Spinal cord (tissue), 10 donors: ENCODE results near the gene MBTPS1. TPM values are rescaled to one million over a fixed set of nuclear protein-coding genes. Genes with fewer than 3 reads are reported as not detected.

ENCODE experiments used
- DNase-seq, 6 donors: peaks; one replicate each; pipeline versions ENCODE4 v3.0.0 to v3.0.0-alpha.2; 2013 to 2015; ENCODE audit warnings: low spot score in 6 of 6, low read depth in 4 of 6
- H3K27ac ChIP-seq: one replicate; pipeline ENCODE4 v1.5.1; 2013; ENCODE audit warnings: low read depth, low read length, control low read depth
- H3K27me3 ChIP-seq: one replicate; pipeline ENCODE4 v1.6.1; 2013; ENCODE audit warnings: low read length; ENCODE audit not compliant: control insufficient read depth, insufficient read depth
- H3K36me3 ChIP-seq: one replicate; pipeline ENCODE4 v1.6.1; 2013; ENCODE audit warnings: low read length; ENCODE audit not compliant: control insufficient read depth, insufficient read depth
- H3K4me1 ChIP-seq: one replicate; pipeline ENCODE4 v1.6.1; 2013; ENCODE audit warnings: low read length; ENCODE audit not compliant: control insufficient read depth, insufficient read depth
- H3K4me3 ChIP-seq: one replicate; pipeline ENCODE4 v1.5.1; 2013; ENCODE audit warnings: low read depth, low read length, control low read depth
- H3K9me3 ChIP-seq: one replicate; pipeline ENCODE4 v1.6.1; 2013; ENCODE audit warnings: low read length; ENCODE audit not compliant: control insufficient read depth, insufficient read depth
- WGBS: methylation state at CpG from one replicate; pipeline ENCODE4 v1.1.5; 2013; ENCODE audit warnings: missing lambda C conversion rate; ENCODE audit not compliant: insufficient coverage; 5-methylcytosine and 5-hydroxymethylcytosine counted together
- polyA plus RNA-seq, 2 donors: library from polyadenylated mRNA; unstranded; fragments of 120-200 nt; gene quantifications; one replicate each; pipeline ENCODE4 v1.2.1, GENCODE V29; 2013; ENCODE audit not compliant: insufficient read length in 2 of 2
- total RNA-seq, 2 donors: library from RNA; depleted of rRNA in 1 of 2; stranded (reverse); fragments of 120-200 nt in 1 of 2; fragments of >200 nt in 1 of 2; gene quantifications; one replicate each; pipeline versions ENCODE4 v1.2.3 to v1.2.4, GENCODE V29; 2013 to 2014
- donor health status: healthy.

MBTPS1 gene
- total and polyA plus RNA-seq, 4 donors: 66.2 to 84.3 (median 74.9) TPM

DNA sequence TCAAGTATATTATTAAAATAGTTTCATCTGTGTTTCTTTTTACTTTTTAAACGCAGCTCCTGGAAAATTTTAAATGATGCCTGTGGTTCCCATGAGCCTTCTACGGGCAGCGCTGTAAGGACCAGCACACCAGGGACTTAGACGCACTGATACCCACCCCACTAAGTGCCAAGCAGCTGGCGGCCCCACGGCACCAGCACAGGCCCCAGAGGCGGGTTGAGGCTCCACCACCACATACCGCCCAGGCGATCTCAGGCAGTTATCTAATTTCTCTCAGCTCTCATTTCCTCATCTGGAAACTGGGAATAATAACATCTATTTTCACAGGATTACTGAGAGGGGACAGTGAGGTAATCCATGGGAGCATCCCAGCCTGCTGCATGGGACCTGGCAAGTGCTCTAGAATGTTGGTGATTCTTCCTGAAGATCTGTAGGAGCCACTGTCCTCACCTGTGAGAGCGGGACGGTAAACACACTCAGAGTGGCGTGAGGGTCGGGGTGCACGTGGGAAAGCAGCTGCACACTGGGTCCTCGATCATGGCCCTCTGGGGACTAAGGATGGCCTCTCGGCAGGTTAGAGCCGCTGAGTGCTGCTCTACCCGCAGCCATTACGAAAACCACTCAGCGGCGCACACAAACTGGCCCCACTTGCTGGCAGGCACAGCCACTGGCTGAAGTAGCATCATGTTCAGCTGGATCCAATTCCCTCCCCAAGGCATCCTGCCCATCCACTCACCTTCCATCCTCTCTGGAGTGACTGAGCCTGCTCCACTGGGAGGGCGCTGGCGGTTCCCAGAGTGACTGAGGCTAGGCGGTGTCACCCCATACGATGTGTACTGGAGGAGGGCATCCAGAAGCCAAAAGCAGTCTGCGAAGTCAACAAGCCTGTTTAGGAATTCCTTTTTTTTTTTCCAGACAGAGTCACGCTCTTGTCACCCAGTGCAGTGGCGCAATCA, 56.5 kb downstream of the MBTPS1 start:
- Histone ChIP-seq H3K9me3 (no peaks in the 10 kb centered on the region), H3K4me3 (no peak overlapping the region), H3K36me3 (peaks cover 69% of the 10 kb centered on the region), H3K27ac (no peak overlapping the region), H3K27me3 (no peaks in the 10 kb centered on the region), H3K4me1 (peaks cover 21% of the 10 kb centered on the region)
- WGBS: 92% methylated on average over 24 of the region's 28 CpGs
- DNase-seq: no peak

DNA sequence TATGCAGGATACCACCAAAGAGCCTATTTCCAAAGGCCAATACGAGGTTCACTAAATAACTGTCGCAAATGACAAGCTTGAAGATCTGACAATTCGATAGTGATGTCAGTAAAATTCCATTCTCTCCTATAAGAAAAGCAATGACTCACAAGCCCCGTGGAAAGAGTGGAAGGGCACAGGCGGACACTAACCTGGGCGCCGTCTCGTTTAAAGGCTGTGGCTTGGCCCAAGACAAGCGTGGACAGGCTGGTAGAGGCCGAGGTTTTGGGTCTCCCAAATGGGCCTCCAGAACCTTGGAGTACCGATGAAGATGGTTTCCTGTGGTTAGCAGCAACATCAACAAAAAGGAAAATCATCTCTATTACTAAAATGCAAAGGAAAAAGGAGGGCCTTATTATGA, 57.6 kb downstream of the MBTPS1 start:
- no peak for DNase-seq
- WGBS: 94% methylated on average over 7 of the region's 11 CpGs
- H3K36me3 ChIP-seq: peaks cover 80% of the 10 kb centered on the region

DNA sequence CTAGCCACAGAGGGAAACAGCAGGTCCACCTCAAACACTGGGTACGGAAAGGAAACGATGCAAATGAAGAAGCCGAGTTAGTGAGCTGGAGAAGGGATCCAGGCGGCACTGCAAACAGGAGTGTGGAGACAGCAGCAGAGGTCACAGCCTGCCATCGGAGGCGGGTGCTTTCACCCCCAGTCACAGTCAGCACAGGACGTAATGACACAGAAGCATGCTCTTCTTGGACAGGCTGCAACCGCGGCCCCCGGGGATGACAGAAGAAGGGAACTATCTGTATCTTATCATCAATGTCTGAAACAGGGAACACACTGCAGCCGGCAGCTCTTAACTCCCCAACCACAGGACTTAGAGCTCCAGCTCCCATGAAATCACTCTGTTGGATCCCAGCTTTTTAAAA, 58.1 kb downstream of the MBTPS1 start:
- Histone ChIP-seq H3K4me1 (peaks cover 27% of the 10 kb centered on the region), H3K4me3 (no peak overlapping the region), H3K27me3 (no peaks in the 10 kb centered on the region), H3K36me3 (peaks cover 83% of the 10 kb centered on the region), H3K9me3 (no peaks in the 10 kb centered on the region), H3K27ac (no peak overlapping the region)
- no peak for DNase-seq
- WGBS: 80% methylated on average over 5 of the region's 11 CpGs

More for the DNA sequence above, 57.6 kb downstream of the MBTPS1 start:
- Histone ChIP-seq H3K27me3 (no peaks in the 10 kb centered on the region), H3K27ac (no peak overlapping the region), H3K4me3 (no peak overlapping the region), H3K9me3 (no peaks in the 10 kb centered on the region), H3K4me1 (peaks cover 27% of the 10 kb centered on the region)

DNA sequence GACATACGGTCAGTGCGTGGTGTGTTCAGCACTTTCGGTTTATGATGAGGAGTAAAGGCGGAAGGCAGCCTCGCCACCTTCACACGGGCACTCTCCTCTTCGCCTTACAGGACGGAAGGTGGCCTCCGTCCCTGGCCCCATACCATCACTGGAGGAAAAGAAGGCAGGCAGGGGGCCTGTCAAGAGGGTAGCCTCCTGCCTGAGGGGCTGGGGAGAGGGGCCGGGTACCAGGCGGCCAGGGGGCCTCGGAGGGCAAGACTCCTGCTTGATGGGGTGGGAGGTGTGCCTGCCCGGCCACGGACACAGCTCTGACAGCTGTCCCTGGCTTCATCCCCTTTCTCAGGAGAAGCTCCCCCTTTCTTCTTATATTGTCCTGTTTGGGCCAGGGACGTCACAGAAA, 58.5 kb downstream of the MBTPS1 start:
- no peak for DNase-seq
- Histone ChIP-seq H3K9me3 (no peaks in the 10 kb centered on the region), H3K4me1 (peaks cover 27% of the 10 kb centered on the region), H3K4me3 (no peak overlapping the region), H3K27ac (no peak overlapping the region), H3K27me3 (no peaks in the 10 kb centered on the region), H3K36me3 (peaks cover 87% of the 10 kb centered on the region)
- 82% methylated on average over 13 of the region's 15 CpGs for WGBS

DNA sequence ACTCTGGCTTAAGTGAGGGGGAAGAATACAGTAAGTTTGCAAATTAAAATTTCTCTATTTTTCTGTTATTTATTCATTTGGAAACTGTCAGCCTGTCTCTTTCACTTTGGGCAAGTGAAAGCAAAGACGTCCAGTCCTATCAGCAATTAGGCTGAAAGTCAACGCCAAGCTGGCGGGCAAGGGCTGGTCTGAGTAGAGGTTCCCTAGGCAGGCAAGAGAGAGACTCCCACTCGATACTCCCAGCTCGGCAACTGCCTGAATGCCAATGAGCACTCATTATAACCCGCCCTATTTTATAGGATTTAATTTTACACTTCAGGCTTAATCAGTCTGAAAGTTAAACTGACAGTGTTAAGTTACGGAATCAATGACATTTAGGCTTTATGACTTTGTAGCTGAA, 59.8 kb downstream of the MBTPS1 start:
- no peak overlapping the region for H3K27ac ChIP-seq
- DNase-seq: no peak
- peaks cover 86% of the 10 kb centered on the region for H3K36me3 ChIP-seq
- H3K4me3 ChIP-seq: no peak overlapping the region
- no CpG with 5 or more reads among the region's 7 CpGs for WGBS
- H3K4me1 ChIP-seq: peaks cover 19% of the 10 kb centered on the region
- no peaks in the 10 kb centered on the region for H3K27me3 ChIP-seq
- no peaks in the 10 kb centered on the region for H3K9me3 ChIP-seq

DNA sequence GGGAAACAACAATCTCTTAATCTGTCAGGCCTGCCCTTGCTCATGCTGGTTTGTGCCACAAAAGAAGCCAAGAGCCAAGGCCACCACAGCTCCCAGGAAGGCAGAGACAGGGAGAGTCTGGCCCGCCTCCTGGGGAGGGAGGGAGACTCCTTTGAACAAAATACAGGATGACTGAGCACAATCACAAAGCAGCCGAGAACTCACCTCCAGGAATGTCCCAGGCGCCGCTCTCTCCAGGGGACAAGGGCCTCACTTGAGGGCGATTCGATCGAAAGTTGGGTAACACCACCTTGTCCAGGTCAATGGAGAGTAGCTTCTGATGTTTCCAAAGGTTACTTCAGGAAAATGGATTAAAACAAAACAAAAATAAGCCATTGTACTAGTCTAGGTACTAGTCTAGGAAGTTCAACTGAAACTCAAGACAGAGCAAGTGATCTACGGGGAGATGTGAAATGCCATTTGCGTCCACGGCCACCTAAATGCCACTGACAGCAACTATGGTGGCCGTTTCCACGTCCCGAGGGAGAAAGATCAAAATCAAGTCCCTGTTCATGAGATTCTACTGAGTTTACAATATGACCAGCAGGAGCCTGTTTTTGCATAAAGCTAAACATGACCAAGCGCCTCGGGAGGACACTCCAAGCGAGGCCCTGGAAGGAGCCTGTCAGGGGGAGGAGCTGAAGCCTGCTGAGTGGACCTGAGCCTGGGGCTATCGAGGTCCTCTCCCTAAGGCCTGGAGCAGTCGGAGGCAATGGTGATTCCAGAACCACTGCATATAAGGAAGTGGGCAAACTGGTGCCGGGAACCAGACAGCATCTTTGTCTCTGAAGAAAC, 60.7 kb downstream of the MBTPS1 start:
- H3K9me3 ChIP-seq: no peaks in the 10 kb centered on the region
- H3K36me3 ChIP-seq: peaks cover 84% of the 10 kb centered on the region
- no peaks in the 10 kb centered on the region for H3K27me3 ChIP-seq
- WGBS: 93% methylated on average over 13 of the region's 19 CpGs
- H3K4me3 ChIP-seq: no peak overlapping the region
- no peak overlapping the region for H3K27ac ChIP-seq
- no peak for DNase-seq
- peaks cover 19% of the 10 kb centered on the region for H3K4me1 ChIP-seq

DNA sequence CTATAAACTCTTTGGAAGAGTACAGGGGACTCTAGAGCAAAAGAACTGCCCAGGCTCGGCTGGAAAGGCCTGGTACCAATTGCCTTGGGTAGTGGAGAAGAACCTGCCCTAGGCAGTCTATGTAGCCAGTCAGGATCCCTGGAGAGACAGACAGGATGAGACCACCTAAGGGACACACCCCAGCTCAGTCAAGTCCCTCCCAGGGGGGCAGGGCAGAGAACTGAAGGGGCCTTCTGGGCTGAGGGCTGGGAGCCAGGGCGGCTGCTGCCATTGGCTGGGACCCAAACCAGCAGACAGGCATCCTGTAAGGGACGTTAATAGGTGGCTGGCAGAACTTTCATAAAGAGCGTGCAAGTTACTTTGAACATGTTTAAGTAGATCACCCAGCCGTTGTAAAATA, 61.4 kb downstream of the MBTPS1 start:
- H3K36me3 ChIP-seq: peaks cover 80% of the 10 kb centered on the region
- H3K27ac ChIP-seq: no peak overlapping the region
- H3K4me1 ChIP-seq: peaks cover 19% of the 10 kb centered on the region

DNA sequence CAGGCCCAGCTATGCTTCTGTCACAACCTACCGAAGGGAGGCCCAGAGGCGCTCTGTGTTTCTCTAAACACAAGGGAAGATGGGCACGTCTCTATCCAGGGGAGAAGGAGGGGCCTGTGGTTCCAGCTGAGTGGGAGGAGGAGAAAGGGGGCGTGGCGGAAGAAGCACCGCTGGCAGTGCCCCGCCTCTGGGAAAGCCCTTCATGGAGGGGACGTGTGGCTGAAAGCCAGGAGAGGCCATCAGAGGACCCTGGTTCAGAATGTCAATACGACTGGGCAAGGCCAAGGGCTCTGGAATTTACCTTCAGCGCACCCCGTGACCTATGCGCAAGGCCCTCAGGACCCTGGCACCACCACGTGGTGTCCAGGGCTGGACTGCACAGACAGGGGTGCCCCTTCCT, 61.8 kb downstream of the MBTPS1 start:
- Histone ChIP-seq H3K36me3 (peaks cover 80% of the 10 kb centered on the region), H3K27me3 (no peaks in the 10 kb centered on the region), H3K9me3 (no peaks in the 10 kb centered on the region), H3K27ac (no peak overlapping the region), H3K4me1 (peaks cover 19% of the 10 kb centered on the region), H3K4me3 (no peak overlapping the region)
- 63% methylated on average over 12 of the region's 13 CpGs for WGBS
- DNase-seq: no peak

More for the DNA sequence above, 61.4 kb downstream of the MBTPS1 start:
- WGBS: 65% methylated on average over 5 of the region's 5 CpGs
- Histone ChIP-seq H3K4me3 (no peak overlapping the region), H3K9me3 (no peaks in the 10 kb centered on the region), H3K27me3 (no peaks in the 10 kb centered on the region)
- peak in 1 of 6 donors; percentile 60 for DNase-seq

DNA sequence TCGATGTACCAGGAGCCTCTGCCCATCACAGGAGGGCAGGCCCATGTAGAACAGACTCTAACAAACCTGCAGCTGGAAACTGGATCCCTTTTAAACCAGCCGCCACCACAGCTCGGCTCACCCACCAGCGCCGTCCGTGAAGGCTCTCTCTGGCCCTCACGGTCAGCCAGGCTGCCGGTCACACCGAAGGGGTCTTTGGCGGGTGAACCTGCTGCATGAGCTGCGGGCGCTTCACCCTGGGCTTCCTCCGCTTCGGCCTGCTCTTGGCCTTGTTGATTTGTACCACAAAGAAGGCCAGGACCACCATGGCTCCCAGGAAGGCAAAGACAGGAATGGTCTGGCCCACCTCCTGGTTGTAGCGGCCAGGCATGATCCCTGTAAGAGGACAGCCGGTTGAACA, 62.5 kb downstream of the MBTPS1 start:
- WGBS: 98% methylated on average over 16 of the region's 16 CpGs
- peaks cover 80% of the 10 kb centered on the region for H3K36me3 ChIP-seq

More for the DNA sequence above, 62.5 kb downstream of the MBTPS1 start:
- no peaks in the 10 kb centered on the region for H3K27me3 ChIP-seq
- no peak overlapping the region for H3K4me3 ChIP-seq
- peaks cover 26% of the 10 kb centered on the region for H3K4me1 ChIP-seq
- no peak overlapping the region for H3K27ac ChIP-seq
- H3K9me3 ChIP-seq: no peaks in the 10 kb centered on the region
- DNase-seq: no peak
